ENCODE results near the gene INPP5K.
"Not testable (repeated sequence)": the region's sequence is repeated elsewhere in the genome, so short reads cannot be mapped to it uniquely, and the experiment has no call there.

INPP5K gene

DNA sequence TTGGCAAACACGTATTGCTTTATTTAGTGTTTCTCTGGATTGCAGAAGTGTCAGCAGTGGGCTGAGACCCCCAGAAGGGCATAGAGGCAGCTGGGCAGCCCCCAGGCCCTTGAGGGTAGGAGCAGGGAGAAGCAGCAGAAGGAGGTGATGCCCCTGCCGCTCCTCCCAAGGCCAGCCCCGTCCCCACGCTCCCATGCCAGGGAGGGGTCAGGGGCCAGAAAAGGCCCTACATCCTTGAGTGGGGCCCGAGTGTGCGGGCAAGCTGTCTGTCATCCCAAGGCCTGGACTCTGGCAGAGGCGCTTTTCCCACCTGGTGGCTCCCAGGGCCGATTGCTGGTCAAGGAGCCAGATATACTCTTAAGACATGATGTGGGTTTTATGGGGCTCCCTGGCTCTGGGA lies 52.2 kb downstream of the INPP5K start:
- no peaks in the 10 kb centered on the region for H3K9me3 ChIP-seq (ENCODE audit: low read depth, low read length)
- H3K27ac ChIP-seq = peak overlapping the region; percentile 85; the same call in 1 of the 2 replicates
- no peak for DNase-seq (ENCODE audit: low read depth, low spot score)
- TF ChIP-seq FOXP2 (optimal IDR thresholded peaks at IDR 0.05; ENCODE audit: control extremely low read depth, extremely low read length, insufficient read depth) = no peak
- TF ChIP-seq EZH2 (IDR thresholded peaks at IDR 0.05) = no peak
- no peak for TF ChIP-seq POLR2AphosphoS5 (IDR thresholded peaks at IDR 0.05; ENCODE audit: borderline replicate concordance, low read depth, low read length)
- H3K36me3 ChIP-seq (ENCODE audit: insufficient read depth, low read length) = peaks cover 33% of the 10 kb centered on the region; the same call in 1 of the 2 replicates
- H3K9ac ChIP-seq (ENCODE audit: insufficient read length) = no peak overlapping the region
- H3K4me3 ChIP-seq = no peak overlapping the region

DNA sequence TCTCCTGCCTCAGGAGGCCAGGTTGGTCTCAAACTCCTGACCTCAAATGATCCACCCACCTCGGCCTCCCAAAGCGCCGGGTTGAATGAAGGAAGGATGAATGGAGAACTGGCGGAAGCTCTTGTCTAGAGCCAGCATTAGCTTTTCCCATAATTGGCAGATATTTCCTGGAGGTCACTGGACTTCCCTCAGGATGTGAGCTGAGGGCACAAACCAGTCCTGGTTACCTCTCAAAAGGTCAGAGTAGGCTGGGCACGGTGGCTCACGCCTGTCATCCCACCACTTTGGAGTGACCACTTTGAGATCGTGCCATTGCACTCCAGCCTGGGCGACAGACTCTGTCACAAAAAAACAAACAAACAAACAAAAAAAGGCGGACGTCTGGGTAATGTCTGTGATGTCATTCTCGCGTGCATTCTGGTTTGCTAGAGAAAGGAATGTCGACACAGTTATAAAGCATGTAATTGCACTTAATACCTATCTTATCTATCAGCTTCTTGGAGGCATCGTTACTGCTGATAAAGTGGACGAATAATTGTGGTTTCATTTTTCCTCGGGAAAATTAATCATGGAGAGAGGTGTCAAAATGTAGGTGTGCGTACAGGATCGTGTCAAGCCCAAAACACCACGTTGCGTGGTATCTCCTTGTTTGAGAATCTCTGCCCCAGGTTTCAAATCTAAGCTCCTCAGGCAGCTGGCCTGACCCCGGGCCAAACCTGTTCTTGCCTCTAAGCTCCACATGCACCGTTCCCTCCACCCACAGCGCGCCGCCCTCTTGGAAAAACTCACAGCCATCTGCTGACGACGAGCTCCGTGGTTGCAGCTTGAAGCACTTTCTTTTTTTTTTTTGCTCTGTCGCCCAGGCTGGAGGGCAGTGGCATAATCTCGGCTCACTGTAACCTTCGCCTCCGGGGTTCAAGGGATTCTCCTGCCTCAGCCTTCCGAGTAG lies 54.0 kb downstream of the INPP5K start:
- TF ChIP-seq FOXP2 (optimal IDR thresholded peaks at IDR 0.05; ENCODE audit: control extremely low read depth, extremely low read length, insufficient read depth) (no peak), EZH2 (IDR thresholded peaks at IDR 0.05) (no peak), POLR2AphosphoS5 (IDR thresholded peaks at IDR 0.05; ENCODE audit: borderline replicate concordance, low read depth, low read length) (0 out of 2 replicates have a peak, but pooled peaks have one; percentile 3)
- DNase-seq (ENCODE audit: low read depth, low spot score) = no peak
- Histone ChIP-seq H3K9ac (ENCODE audit: insufficient read length) (peak overlapping the region; percentile 70), H3K4me3 (peak overlapping the region; percentile 61), H3K27ac (peak overlapping the region; percentile 85), H3K36me3 (ENCODE audit: insufficient read depth, low read length) (peaks cover 18% of the 10 kb centered on the region; the same call in 1 of the 2 replicates), H3K9me3 (ENCODE audit: low read depth, low read length) (no peaks in the 10 kb centered on the region)

DNA sequence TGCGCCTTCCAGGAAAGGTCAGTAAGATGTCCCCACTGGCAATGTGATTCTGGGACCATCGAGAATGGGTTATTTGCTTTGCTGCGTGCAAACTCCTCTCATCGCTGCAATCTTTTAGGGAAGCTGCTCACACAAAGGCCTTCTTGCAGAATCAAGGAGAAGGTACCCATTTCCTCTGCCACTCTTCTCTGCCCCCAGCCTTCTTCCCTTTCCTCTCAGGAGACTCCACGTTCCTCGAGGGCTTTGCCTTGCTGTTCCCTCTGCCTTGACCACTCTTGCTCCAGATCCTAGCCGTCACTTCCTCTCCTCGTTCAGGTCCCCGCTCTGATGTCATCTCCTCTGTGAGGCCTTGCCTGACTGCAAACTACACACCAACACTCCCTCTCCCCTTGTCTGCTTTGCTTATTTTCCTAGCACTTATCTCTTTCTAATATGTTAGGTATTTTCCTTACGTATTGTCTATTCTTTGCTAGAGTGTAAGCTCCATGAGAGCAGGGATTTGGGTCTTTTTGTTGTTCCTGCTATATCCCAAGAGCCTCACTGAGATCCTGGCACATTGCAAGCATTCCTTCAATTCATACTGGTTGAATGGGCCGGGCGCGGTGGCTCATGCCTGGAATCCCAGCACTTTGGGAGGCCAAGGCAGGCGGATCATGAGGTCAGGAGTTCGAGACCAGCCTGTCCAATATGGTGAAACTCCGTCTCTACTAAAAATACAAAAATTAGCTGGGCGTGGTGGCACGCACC lies 55.0 kb downstream of the INPP5K start:
- TF ChIP-seq FOXP2 (optimal IDR thresholded peaks at IDR 0.05; ENCODE audit: control extremely low read depth, extremely low read length, insufficient read depth) (no peak), EZH2 (IDR thresholded peaks at IDR 0.05) (no peak), POLR2AphosphoS5 (IDR thresholded peaks at IDR 0.05; ENCODE audit: borderline replicate concordance, low read depth, low read length) (no peak)
- peaks cover 11% of the 10 kb centered on the region; the same call in 1 of the 2 replicates for H3K36me3 ChIP-seq (ENCODE audit: insufficient read depth, low read length)
- 0 out of 2 replicates have a peak overlapping the region, but pooled peaks have one; percentile 4 for H3K27ac ChIP-seq
- no peak overlapping the region for H3K9ac ChIP-seq (ENCODE audit: insufficient read length)
- H3K9me3 ChIP-seq (ENCODE audit: low read depth, low read length) = no peaks in the 10 kb centered on the region
- no peak overlapping the region for H3K4me3 ChIP-seq
- no peak for DNase-seq (ENCODE audit: low read depth, low spot score)

DNA sequence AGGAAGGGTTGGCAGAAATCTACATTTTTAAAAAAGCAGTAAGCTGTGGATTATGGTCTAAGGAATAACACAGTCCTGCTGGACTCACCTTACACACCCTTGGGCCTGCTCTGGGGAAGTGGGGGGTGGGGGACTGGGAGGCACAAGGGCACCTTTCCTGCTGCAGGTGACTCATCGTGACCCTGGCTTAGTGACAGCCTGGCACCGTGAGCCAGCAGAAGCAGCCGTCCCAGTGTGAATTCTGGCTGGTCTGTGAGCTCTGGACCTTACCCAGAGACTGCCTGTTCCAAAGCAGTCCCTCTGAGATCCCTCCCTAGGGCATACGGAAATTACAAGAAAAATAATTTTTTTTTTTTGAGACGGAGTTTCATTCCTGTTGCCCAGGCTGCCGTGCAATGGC lies 56.2 kb downstream of the INPP5K start:
- no peak for DNase-seq (ENCODE audit: low read depth, low spot score)
- no peak for TF ChIP-seq FOXP2 (optimal IDR thresholded peaks at IDR 0.05; ENCODE audit: control extremely low read depth, extremely low read length, insufficient read depth)
- no peak for TF ChIP-seq EZH2 (IDR thresholded peaks at IDR 0.05)
- TF ChIP-seq POLR2AphosphoS5 (IDR thresholded peaks at IDR 0.05; ENCODE audit: borderline replicate concordance, low read depth, low read length) = no peak
- Histone ChIP-seq H3K4me3 (no peak overlapping the region), H3K36me3 (ENCODE audit: insufficient read depth, low read length) (peaks cover 11% of the 10 kb centered on the region; the same call in 1 of the 2 replicates), H3K27ac (no peak overlapping the region), H3K9me3 (ENCODE audit: low read depth, low read length) (no peaks in the 10 kb centered on the region), H3K9ac (ENCODE audit: insufficient read length) (no peak overlapping the region)

DNA sequence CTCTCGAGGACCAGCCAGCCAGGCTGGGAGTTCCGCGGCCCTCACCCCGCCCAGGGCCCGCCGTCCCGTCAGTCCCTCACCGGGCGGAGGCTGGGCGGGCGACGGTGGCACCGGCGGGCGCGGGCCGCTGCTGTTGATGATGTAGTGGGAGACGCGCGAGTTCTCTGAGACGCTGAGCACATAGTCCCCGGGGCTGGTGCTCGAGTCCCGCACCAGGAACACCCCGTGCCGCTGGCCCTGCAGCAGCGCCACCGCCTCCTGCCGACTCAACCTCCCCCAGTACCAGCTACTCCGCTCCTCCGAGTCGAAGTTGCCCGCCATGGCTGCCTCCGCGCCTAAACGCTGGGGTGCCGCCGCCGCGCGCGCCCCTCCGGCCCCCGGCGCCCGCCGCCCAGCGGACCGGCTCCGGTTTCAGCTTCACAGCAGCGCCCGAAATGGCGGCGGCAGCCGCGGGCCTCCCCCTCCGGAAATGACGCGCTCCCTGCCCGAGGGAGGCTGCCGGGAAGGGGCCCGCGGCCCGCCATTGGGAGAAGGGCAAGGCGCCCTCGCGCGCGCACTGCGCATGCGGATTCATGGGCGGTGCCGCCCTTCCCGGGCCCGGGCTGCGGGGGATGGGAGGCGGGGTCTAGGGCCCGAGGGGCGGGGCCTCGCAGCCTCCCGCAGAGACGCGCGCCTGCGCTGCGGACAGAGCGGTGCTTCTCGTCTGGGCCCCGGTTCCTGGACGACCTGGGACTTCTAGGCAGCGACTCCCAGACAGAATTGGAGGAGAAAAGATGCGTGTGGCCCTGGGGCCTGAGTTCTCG lies 60.4 kb downstream of the INPP5K start, which contains the start of gene CRK:
TSS of gene CRK (minus strand) at position 436 of the 803 bp plus-strand sequence. CDS start at position 321, 115 bp downstream.
- H3K9me3 ChIP-seq (ENCODE audit: low read depth, low read length) = no peaks in the 10 kb centered on the region
- H3K4me3 ChIP-seq = peak within 1 kb of the TSS; percentile 97
- TF ChIP-seq POLR2AphosphoS5 (IDR thresholded peaks at IDR 0.05; ENCODE audit: borderline replicate concordance, low read depth, low read length) (peak; percentile 58; the same call in 1 of the 2 replicates), FOXP2 (optimal IDR thresholded peaks at IDR 0.05; ENCODE audit: control extremely low read depth, extremely low read length, insufficient read depth) (no peak)
- peak within 1 kb of the TSS; percentile 98 for H3K9ac ChIP-seq (ENCODE audit: insufficient read length)
- peak within 1 kb of the TSS; percentile 93 for H3K27ac ChIP-seq
- peak; percentile 24 for DNase-seq (ENCODE audit: low read depth, low spot score)
- H3K36me3 ChIP-seq (ENCODE audit: insufficient read depth, low read length) = peaks cover 13% of the 10 kb centered on the region

DNA sequence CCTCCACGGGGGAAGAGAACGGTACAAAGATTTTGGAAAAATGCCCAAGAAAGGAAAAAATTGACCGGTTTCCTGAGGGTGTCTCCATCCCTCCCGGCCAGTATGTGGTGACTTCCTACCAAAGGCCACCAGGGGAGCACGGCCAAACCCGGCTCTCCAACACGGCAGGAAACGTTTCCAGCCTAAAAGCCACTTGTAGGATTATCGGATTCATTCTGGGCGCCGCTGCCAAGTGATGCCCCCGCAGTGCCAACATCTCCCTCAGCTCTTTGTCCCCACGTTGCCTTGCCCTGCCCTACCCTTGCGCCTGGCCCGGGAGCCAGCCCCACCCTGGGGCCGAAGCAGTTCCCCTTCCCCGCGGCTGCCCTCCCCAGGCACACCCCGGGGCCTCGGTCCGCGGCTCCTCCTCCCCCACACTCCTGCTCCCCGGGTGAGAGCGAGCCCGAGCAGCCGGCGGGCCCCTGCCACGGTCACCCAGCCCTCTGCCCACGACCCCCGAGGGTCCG lies 61.1 kb downstream of the INPP5K start:
- Histone ChIP-seq H3K9ac (ENCODE audit: insufficient read length) (peak overlapping the region; percentile 98), H3K27ac (peak overlapping the region; percentile 93), H3K9me3 (ENCODE audit: low read depth, low read length) (no peaks in the 10 kb centered on the region), H3K36me3 (ENCODE audit: insufficient read depth, low read length) (peaks cover 13% of the 10 kb centered on the region), H3K4me3 (peak overlapping the region; percentile 97)
- DNase-seq (ENCODE audit: low read depth, low spot score) = no peak
- TF ChIP-seq FOXP2 (optimal IDR thresholded peaks at IDR 0.05; ENCODE audit: control extremely low read depth, extremely low read length, insufficient read depth) = no peak
- no peak for TF ChIP-seq POLR2AphosphoS5 (IDR thresholded peaks at IDR 0.05; ENCODE audit: borderline replicate concordance, low read depth, low read length)
- TF ChIP-seq EZH2 (IDR thresholded peaks at IDR 0.05) = no peak

DNA sequence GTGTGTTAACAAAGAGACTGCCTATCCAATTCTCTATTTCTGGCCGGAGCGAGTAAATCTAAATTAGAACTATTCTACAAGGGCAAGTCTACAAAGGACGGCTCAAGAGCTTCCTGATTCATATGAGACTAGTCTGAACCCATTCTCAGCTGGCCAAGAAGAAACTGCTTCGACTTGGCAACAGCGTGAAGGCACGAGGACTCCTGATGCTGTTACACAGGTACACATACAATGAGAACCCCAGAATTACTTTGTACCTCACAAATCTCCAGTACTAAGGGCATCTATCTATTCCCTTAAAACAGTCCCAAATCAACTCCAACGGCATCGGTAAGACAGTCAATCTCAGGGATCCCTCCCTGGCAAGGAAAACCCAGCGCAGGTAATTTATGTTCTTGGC lies 61.9 kb downstream of the INPP5K start:
- Histone ChIP-seq H3K4me3 (peak overlapping the region; percentile 97), H3K9ac (ENCODE audit: insufficient read length) (peak overlapping the region; percentile 98), H3K9me3 (ENCODE audit: low read depth, low read length) (no peaks in the 10 kb centered on the region), H3K36me3 (ENCODE audit: insufficient read depth, low read length) (peaks cover 17% of the 10 kb centered on the region), H3K27ac (no peak overlapping the region)
- TF ChIP-seq FOXP2 (optimal IDR thresholded peaks at IDR 0.05; ENCODE audit: control extremely low read depth, extremely low read length, insufficient read depth) = no peak
- TF ChIP-seq POLR2AphosphoS5 (IDR thresholded peaks at IDR 0.05; ENCODE audit: borderline replicate concordance, low read depth, low read length) = no peak
- TF ChIP-seq EZH2 (IDR thresholded peaks at IDR 0.05) = no peak
- DNase-seq (ENCODE audit: low read depth, low spot score) = no peak

DNA sequence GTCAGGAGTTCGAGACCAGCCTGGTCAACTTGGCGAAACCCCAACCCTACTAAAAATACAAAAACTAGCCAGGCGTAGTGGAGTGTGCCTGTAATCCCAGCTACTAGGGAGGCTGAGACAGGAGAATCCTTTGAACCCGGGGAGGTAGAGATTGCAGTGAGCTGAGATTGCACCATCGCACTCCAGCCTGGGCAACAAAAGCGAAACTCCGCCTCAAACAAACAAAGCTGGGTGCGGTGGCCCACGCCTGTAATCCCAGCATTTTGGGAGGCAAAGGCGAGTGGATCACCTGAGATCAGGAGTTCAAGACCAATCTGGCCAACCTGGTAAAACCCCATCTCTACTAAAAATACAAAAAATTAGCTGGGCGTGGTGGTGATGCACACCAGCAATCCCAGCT lies 62.7 kb downstream of the INPP5K start:
- not testable (repeated sequence) for H3K9ac ChIP-seq (ENCODE audit: insufficient read length); DNase-seq (ENCODE audit: low read depth, low spot score); H3K9me3 ChIP-seq (ENCODE audit: low read depth, low read length); H3K27ac ChIP-seq; H3K4me3 ChIP-seq
- peaks cover 23% of the 10 kb centered on the region for H3K36me3 ChIP-seq (ENCODE audit: insufficient read depth, low read length)

Data from SK-N-MC (cell line).